Activated T-cell treated with anti-CD3 and anti-CD28 coated beads, Interleukin-2, amount 50 U/mL, for 72 hours (primary cell): Measurements from ENCODE around the gene ZMYND15. TPM values are rescaled to one million over a fixed set of nuclear protein-coding genes. Genes with fewer than 3 reads are reported as not detected.
"Not testable (repeated sequence)": the region's sequence is repeated elsewhere in the genome, so short reads cannot be mapped to it uniquely, and the experiment has no call there.

Source experiments
- ATAC-seq, 2 donors: fragments of 150-1000 bp; cut with Tn5 transposase; replicated peaks in 1 of 2; 2 replicates each; pipeline ENCODE4 v1.10.0; 2021; ENCODE audit warnings: moderate library complexity in 2 of 2, mild to moderate bottlenecking in 1 of 2
- DNase-seq, 2 donors: peaks; one replicate each; pipeline ENCODE4 v3.0.0; 2021 to 2022; ENCODE audit warnings: mixed read lengths in 1 of 2
- H3K27ac Mint-ChIP-seq: one replicate; pipeline ENCODE4 v1.8.0; 2022; ENCODE audit warnings: mild to moderate bottlenecking, moderate library complexity, mixed read lengths
- H3K27me3 Mint-ChIP-seq: one replicate; pipeline ENCODE4 v1.8.0; 2022; ENCODE audit warnings: low read depth, mixed read lengths
- H3K36me3 Mint-ChIP-seq, 2 donors: one replicate each; pipeline ENCODE4 v1.8.0; 2022; ENCODE audit warnings: mixed read lengths in 2 of 2, mild to moderate bottlenecking in 1 of 2; ENCODE audit not compliant: insufficient read depth in 2 of 2
- H3K4me1 Mint-ChIP-seq: one replicate; pipeline ENCODE4 v1.8.0; 2022; ENCODE audit warnings: low read depth, mixed read lengths
- H3K4me3 Mint-ChIP-seq, 2 donors: one replicate each; pipeline ENCODE4 v1.8.0; 2022; ENCODE audit warnings: mild to moderate bottlenecking in 2 of 2, mixed read lengths in 2 of 2, moderate library complexity in 2 of 2
- H3K9me3 Mint-ChIP-seq, 2 donors: one replicate each; pipeline ENCODE4 v1.8.0; 2022; ENCODE audit warnings: mixed read lengths in 2 of 2
- total RNA-seq, 2 donors: library from RNA; stranded (reverse); gene quantifications; one replicate each; pipeline ENCODE4 v1.2.3, GENCODE V29; 2022

Gene ZMYND15
- total RNA-seq, 2 donors from 2014 or later, result 0.17 TPM; not detected in 1

DNA sequence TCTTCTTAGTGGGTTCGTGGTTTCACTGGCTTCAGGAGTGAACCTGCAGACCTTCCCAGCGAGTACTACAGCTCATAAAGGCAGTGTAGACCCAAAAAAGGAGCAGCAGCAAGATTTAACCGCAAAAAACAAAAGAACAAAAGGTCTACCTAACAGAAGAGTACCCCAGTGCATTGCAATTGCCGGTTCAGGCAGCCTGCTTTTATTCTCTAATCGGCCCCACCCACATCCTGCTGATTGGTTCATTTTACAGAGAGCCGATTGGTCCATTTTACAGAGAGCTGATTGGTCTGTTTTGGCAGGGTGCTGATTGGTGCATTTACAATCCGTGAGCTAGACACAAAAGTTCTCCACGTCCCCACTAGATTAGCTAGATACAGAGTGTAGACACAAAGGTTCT is 31.2 kb upstream of the ZMYND15 start:
- Mint-ChIP-seq H3K27me3 (no peaks in the 10 kb centered on the region), H3K27ac (no peak overlapping the region), H3K36me3 (peaks cover 2 to 9% of the 10 kb centered on the region in 2 donors), H3K9me3 (no peaks in the 10 kb centered on the region), H3K4me1 (peaks cover 67% of the 10 kb centered on the region), H3K4me3 (peak overlapping the region; percentile 56 to 58)
- DNase-seq, result peak; percentile 70 to 77
- ATAC-seq, result no peak

DNA sequence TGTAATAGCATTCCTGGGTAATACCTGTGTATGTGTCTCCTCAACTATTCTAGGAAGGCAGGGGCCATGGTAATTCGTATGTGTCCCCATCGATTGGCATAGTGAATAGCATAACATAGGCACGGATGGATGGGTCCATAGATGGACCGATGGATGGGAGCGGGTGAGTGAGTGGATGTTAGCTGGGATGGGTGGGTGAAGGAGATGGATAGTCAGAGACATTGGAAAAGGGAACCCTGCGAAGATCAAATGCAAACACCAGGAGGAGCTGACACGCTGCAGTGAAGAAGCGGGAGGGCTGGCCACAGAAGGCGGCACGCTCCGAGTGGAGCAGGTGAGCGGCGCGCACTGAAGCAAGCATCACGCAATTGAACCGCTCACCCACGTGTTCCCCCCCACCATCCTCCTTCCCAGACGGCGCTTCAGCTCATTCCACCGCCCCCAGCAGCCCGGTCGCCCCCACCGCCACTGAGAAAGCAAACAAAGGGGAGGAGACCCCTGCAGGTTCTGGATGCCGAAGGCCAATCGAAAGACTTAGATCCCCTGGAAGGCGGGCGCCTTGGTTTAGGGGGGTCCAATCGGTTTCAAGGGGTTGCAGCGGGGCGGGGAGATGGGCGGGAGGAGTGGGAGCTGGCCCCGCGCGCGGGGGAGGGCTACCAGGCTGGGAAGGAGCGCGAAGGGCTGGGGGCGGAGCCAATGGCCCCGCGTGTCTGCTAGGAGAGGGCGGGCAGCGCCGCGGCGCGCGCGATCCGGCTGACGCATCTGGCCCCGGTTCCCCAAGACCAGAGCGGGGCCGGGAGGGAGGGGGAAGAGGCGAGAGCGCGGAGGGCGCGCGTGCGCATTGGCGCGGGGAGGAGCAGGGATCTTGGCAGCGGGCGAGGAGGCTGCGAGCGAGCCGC is 29.6 kb upstream of the ZMYND15 start, which contains the start of gene ARRB2:
ARRB2 (plus strand) TSS at position 839 of the 899 bp plus-strand sequence. CDS start 90 bp downstream, outside the sequence.
- H3K4me1 Mint-ChIP-seq, result peaks cover 73% of the 10 kb centered on the region
- H3K27ac Mint-ChIP-seq, result peak within 1 kb of the TSS; percentile 87
- peaks cover 2 to 6% of the 10 kb centered on the region in 2 donors for H3K36me3 Mint-ChIP-seq
- peak within 1 kb of the TSS; percentile 94 to 98 for H3K4me3 Mint-ChIP-seq
- peak; percentile 84 to 86 for ATAC-seq
- H3K27me3 Mint-ChIP-seq, result no peaks in the 10 kb centered on the region
- H3K9me3 Mint-ChIP-seq, result no peaks in the 10 kb centered on the region
- peak; percentile 98 for DNase-seq

DNA sequence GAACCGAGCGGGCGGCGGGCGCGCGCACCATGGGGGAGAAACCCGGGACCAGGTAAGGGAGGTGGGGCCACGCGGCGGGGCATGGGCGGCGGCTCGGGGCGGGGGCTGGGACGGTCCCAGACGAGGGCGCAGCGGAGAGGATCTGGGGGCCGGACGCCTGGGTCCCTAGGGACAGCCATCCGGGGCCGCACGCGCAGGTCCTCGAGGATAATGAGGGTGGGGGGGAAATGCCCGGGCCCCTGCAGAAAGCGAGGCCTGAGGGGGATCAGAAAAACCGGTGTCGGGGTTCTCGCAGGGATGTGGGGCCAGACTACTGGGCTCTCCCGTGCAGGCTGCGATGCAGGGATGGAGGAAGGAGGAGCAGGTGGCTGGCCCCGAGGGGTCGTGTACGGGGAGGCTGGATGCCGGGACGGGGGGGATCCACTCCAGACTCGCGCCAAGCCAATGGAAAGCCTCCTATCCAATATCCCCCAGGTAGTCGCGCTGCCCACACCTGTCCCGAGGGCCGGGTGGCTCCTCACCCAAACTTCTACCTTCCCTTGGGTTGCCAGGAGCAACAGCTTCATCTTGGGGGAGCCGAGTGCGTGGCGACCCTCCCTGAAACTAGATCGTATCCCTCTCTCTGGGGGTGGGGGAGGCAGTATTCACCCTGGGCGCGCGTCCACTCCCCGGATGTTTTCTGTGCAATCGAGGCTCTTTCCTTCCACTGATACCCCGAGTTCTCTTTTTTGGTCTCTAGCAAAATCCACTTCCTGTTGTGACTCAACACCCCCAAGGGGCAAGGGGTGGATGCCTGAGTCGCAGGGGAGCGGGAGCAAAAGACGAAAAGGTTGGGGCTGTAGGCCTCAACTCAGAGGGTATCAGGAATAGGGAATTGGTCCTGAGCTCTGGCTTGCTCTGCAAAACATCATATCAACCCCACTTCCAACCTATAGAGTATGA is 28.7 kb upstream of the ZMYND15 start:
- Mint-ChIP-seq H3K36me3 (peaks cover 5 to 9% of the 10 kb centered on the region in 2 donors), H3K4me3 (peak overlapping the region; percentile 94 to 98), H3K4me1 (peaks cover 71% of the 10 kb centered on the region), H3K27me3 (no peaks in the 10 kb centered on the region), H3K9me3 (no peaks in the 10 kb centered on the region), H3K27ac (peak overlapping the region; percentile 87)
- DNase-seq (peak; percentile 63), ATAC-seq (peak in 1 of 2 donors; percentile 16)

DNA sequence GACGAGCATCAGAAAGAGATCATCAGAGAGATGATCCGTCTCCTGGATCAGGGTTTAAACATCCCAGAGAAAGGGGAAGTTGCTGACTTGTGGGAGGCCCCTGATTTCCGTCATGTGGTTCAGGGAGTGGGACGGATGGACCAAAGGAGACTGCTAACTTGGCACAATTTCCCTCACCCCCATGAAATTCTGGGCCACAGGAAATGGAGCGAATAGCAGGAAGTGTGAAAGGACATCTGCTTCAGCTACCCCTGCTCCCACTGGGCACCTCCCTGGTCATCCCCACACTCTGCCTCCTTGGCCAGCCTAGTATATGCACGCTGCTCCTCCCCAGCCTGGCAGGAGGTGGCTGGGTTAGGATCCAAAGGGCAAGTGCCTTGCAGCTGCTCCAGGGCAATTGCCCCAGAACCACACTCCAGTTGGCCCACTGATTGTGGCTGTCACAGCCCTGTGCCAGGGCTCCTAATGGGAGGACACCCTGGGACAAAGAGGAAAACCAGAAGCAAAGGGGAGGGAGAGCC is 27.9 kb upstream of the ZMYND15 start:
- DNase-seq (no peak), ATAC-seq (no peak)
- H3K27ac Mint-ChIP-seq, result peak overlapping the region; percentile 87
- peak overlapping the region; percentile 94 to 98 for H3K4me3 Mint-ChIP-seq
- H3K9me3 Mint-ChIP-seq, result no peaks in the 10 kb centered on the region
- H3K36me3 Mint-ChIP-seq, result peaks cover 3 to 5% of the 10 kb centered on the region in 2 donors
- peaks cover 64% of the 10 kb centered on the region for H3K4me1 Mint-ChIP-seq
- no peaks in the 10 kb centered on the region for H3K27me3 Mint-ChIP-seq

DNA sequence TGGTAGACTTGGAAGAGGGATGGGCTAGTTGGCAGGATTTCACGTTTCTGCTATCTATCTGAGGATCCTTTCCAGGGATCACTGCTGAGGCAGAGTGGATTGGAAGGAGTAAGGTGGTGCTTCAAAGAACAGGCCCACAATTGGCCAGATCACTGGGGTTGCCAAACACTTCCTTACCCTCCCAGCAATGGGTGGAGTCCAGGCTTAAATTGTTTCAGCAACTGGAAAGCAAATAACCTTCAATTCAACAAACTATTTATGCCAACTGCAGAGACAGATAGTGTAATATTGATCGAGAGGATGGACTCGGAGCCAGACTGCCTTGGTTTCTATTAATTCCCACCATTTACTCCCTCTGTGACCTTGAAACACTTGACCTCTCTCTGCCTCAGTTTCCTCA is 27.1 kb upstream of the ZMYND15 start:
- Mint-ChIP-seq H3K4me1 (peaks cover 62% of the 10 kb centered on the region), H3K27me3 (no peaks in the 10 kb centered on the region), H3K4me3 (peak overlapping the region; percentile 94 to 98), H3K27ac (peak overlapping the region; percentile 87), H3K36me3 (peaks cover 5% of the 10 kb centered on the region in 2 donors), H3K9me3 (no peaks in the 10 kb centered on the region)
- DNase-seq (no peak), ATAC-seq (no peak)

- Mint-ChIP-seq H3K4me3 (peak overlapping the region; percentile 84), H3K27ac (peak overlapping the region; percentile 98), H3K36me3 (peaks cover 8 to 11% of the 10 kb centered on the region in 2 donors), H3K4me1 (peaks cover 54% of the 10 kb centered on the region)
- not testable (repeated sequence) for H3K9me3 Mint-ChIP-seq, H3K27me3 Mint-ChIP-seq, ATAC-seq, DNase-seq
These were observed 25.1 kb upstream of the ZMYND15 start for GRCh38 chr17:4714340-4715062.

DNA sequence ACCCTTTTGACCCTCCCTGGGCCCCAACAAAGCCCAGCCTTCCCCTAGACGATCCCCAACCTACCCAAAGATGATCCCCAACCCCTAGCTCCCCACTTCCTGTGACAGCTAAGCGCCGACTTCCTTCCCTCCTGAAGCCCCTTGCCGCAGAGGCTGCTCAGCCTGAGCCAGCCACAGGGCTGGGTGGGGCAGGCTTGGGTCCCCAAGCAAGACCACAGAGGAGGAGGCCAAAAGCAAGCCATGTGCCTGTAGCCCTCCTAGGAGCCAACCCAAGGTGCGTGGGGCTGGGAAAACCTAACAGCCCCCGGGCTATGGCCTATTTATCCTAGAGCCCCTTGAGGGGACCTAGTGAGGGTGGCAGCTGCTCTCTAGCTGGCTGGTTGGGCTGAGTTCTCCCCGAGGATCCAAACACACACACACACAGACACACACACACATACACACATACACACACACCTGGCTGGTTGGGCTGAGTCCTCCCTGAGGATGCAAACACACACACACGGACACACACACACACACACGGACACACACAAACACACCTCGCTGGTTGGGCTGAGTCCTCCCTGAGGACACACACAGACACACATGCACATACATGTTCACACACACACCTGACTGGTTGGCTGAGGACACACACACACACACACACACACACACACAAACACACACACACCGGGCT is 24.4 kb upstream of the ZMYND15 start:
- peaks cover 54% of the 10 kb centered on the region for H3K4me1 Mint-ChIP-seq
- peak in 1 of 2 donors; percentile 16 for ATAC-seq
- peaks cover 9 to 15% of the 10 kb centered on the region in 2 donors for H3K36me3 Mint-ChIP-seq
- peak overlapping the region; percentile 72 to 84 for H3K4me3 Mint-ChIP-seq
- H3K27me3 Mint-ChIP-seq, result no peaks in the 10 kb centered on the region
- peak; percentile 62 for DNase-seq
- H3K9me3 Mint-ChIP-seq, result no peaks in the 10 kb centered on the region
- peak overlapping the region; percentile 79 for H3K27ac Mint-ChIP-seq

DNA sequence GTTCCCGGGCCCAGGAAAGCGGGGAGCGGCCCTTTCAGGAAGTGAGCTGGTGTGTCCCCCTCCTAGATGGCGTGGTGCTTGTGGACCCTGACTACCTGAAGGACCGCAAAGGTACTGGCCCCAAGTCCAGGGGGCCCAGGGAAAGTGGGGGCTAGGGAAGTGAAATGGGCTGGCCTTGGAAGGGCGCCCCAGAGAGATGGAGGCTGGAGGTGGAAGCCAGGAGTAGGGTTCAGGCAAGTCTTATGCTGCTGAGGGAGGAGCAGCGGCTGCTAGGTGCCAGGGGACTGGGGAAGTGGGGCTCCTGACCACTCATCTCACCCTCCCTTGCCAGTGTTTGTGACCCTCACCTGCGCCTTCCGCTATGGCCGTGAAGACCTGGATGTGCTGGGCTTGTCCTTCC is 23.6 kb upstream of the ZMYND15 start:
- H3K4me3 Mint-ChIP-seq, result peak overlapping the region in 1 of 2 donors; percentile 72
- no peaks in the 10 kb centered on the region for H3K27me3 Mint-ChIP-seq
- DNase-seq, result no peak
- H3K36me3 Mint-ChIP-seq, result peaks cover 11 to 15% of the 10 kb centered on the region in 2 donors
- H3K27ac Mint-ChIP-seq, result peak overlapping the region; percentile 79
- no peaks in the 10 kb centered on the region for H3K9me3 Mint-ChIP-seq
- H3K4me1 Mint-ChIP-seq, result peaks cover 54% of the 10 kb centered on the region
- no peak for ATAC-seq

GRCh38 chr17:4717791-4718190 is 21.8 kb upstream of the ZMYND15 start:
- H3K27ac Mint-ChIP-seq, result no peak overlapping the region
- ATAC-seq (no peak), DNase-seq (no peak)
- no peaks in the 10 kb centered on the region for H3K27me3 Mint-ChIP-seq
- no peak overlapping the region for H3K4me3 Mint-ChIP-seq
- H3K4me1 Mint-ChIP-seq, result peaks cover 38% of the 10 kb centered on the region
- peaks cover 12 to 15% of the 10 kb centered on the region in 2 donors for H3K36me3 Mint-ChIP-seq
- no peaks in the 10 kb centered on the region for H3K9me3 Mint-ChIP-seq

DNA sequence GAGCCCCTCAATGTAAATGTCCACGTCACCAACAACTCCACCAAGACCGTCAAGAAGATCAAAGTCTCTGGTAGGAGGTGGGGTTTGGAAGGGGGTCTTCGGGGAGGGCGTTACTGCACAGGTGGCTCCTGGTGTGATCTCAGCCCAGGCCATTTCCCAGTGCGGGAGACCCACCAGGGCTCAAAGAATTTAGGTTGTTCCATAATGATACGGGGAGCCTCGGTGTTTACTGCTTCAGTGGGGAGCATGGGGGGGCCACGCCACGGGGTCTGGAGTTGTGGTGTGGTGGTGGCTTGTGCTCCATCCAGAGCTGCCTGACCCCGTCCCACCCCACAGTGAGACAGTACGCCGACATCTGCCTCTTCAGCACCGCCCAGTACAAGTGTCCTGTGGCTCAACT is 21.4 kb upstream of the ZMYND15 start:
- no peaks in the 10 kb centered on the region for H3K9me3 Mint-ChIP-seq
- ATAC-seq, result no peak
- no peak overlapping the region for H3K4me3 Mint-ChIP-seq
- H3K27ac Mint-ChIP-seq, result no peak overlapping the region
- DNase-seq, result no peak
- H3K36me3 Mint-ChIP-seq, result peaks cover 12 to 15% of the 10 kb centered on the region in 2 donors
- H3K4me1 Mint-ChIP-seq, result peaks cover 33% of the 10 kb centered on the region
- H3K27me3 Mint-ChIP-seq, result no peaks in the 10 kb centered on the region

DNA sequence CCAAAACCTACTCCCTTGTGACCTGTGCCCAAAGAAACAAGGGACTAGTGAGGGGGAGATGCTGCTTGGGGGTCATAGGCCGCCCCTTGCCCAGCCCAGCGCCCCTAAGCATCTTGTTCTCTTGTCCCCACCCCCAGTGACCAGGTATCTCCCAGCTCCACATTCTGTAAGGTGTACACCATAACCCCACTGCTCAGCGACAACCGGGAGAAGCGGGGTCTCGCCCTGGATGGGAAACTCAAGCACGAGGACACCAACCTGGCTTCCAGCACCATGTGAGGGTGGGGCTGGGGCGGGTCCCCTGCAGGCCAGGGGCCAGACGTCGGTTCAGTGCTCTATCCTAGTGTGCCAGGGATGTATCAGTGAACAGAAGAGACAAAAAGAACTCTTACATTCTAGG is 20.5 kb upstream of the ZMYND15 start:
- Mint-ChIP-seq H3K27ac (peak overlapping the region; percentile 67), H3K36me3 (peaks cover 12 to 15% of the 10 kb centered on the region in 2 donors), H3K9me3 (no peaks in the 10 kb centered on the region), H3K4me3 (no peak overlapping the region), H3K27me3 (no peaks in the 10 kb centered on the region), H3K4me1 (peaks cover 24% of the 10 kb centered on the region)
- DNase-seq (no peak), ATAC-seq (no peak)
